Lower lobe of right lung (tissue), 2 donors: ENCODE results near the gene PPIL4. TPM values are rescaled to one million over a fixed set of nuclear protein-coding genes. Genes with fewer than 3 reads are reported as not detected.

Experiments used
- ATAC-seq, 2 donors: fragments of 200-7000 bp; cut with Tn5 transposase; one replicate each; pipeline ENCODE4 v1.9.1; 2020 to 2022; ENCODE audit warnings: mild to moderate bottlenecking in 2 of 2, moderate library complexity in 2 of 2
- DNase-seq: peaks from one replicate; pipeline ENCODE4 v3.0.0-alpha.2; 2020
- H3K27ac ChIP-seq: fragments of 200-600 bp; one replicate; pipeline ENCODE4 v1.8.0; 2022
- H3K27me3 ChIP-seq: fragments of 200-600 bp; one replicate; pipeline ENCODE4 v1.8.0; 2022; ENCODE audit warnings: low read depth
- H3K36me3 ChIP-seq: fragments of 200-600 bp; one replicate; pipeline ENCODE4 v1.8.0; 2022; ENCODE audit warnings: mild to moderate bottlenecking
- H3K4me1 ChIP-seq: fragments of 200-600 bp; one replicate; pipeline ENCODE4 v1.8.0; 2022
- H3K4me3 ChIP-seq: fragments of 200-600 bp; one replicate; pipeline ENCODE4 v1.8.0; 2022; ENCODE audit warnings: mild to moderate bottlenecking
- H3K9me3 ChIP-seq: fragments of 200-600 bp; one replicate; pipeline ENCODE4 v1.8.0; 2022
- intact Hi-C: fragments of 100-400 bp; cut with DNase I; formaldehyde crosslinking; loops from one replicate; pipeline ENCODE4 v1.11.0; 2022
- long read RNA-seq: library from polyadenylated mRNA; unstranded; transcript quantifications from one replicate; pipeline ENCODE4 v2.0.0, GENCODE V29; 2021
- total RNA-seq: library from RNA; stranded (reverse); fragmentation: NEBNext Ultra II Directional; extraction: Animal tissue kit (Norgen Biotek cat#: 25700); gene quantifications from one replicate; pipeline ENCODE4 v1.2.1, GENCODE V29; 2021
- TF ChIP-seq, protein P1 (sequence below): fragments of 200-600 bp; IDR thresholded peaks from one replicate; pipeline ENCODE4 v1.8.0; 2022; ENCODE audit warnings: antibody characterized with exemption, mild to moderate bottlenecking
- donor health status: DM: no; HTN: yes; CAD: no; lungs with severe emphysema.

The PPIL4 gene, protein sequence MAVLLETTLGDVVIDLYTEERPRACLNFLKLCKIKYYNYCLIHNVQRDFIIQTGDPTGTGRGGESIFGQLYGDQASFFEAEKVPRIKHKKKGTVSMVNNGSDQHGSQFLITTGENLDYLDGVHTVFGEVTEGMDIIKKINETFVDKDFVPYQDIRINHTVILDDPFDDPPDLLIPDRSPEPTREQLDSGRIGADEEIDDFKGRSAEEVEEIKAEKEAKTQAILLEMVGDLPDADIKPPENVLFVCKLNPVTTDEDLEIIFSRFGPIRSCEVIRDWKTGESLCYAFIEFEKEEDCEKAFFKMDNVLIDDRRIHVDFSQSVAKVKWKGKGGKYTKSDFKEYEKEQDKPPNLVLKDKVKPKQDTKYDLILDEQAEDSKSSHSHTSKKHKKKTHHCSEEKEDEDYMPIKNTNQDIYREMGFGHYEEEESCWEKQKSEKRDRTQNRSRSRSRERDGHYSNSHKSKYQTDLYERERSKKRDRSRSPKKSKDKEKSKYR
- 28.9 TPM for total RNA-seq
- long read RNA-seq, transcript PPIL4-201 (13 exons, 2,232 nt): major isoform, 38 of 48 reads
- long read RNA-seq, partial matches to known transcripts: 3 of 48 reads
- long read RNA-seq, other reads (novel, unspliced or antisense): 6 of 48 reads

DNA sequence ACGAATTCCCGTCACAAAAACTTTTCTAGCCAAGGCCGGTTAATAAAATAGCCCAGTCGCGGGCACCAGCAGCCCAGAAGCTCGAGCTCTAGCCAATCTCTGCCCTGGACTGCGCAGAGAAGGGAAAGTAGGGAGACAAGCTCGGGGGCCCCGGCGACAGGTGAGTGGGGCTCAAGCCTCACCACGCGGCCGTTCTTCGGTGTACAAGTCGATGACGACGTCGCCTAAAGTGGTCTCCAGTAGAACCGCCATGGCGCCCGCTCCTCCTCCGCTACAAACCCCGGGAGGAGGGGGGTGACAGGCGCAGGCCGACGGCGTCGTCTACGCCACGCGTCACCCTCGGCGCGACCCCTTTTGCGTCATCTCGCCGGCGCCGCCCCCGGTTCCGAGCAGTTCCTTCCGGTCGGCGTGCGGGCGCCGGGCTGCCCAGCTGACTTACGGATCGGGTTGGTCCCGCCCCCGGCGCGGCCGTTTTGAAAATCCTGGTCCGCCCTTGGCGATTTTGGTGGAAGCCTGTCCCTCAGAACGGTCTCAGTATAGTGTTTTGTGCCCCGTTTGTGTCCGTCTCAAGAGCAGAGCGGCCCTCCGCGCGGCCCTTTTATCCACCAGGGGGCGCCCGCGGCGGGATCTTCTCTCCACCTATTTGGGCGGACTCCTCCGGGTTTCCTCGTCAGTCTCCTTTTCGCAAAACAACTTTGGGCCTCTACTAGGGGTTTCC lies at the start of gene PPIL4:
PPIL4 (minus strand) TSS at position 290 of the 718 bp plus-strand sequence; CDS start at position 252, 38 bp downstream.
- H3K27me3 ChIP-seq: no peaks in the 10 kb centered on the region
- intact Hi-C loops: no loop called here
- H3K4me3 ChIP-seq: peak within 1 kb of the TSS; percentile 79
- peak; percentile 99 for ATAC-seq
- no peaks in the 10 kb centered on the region for H3K9me3 ChIP-seq
- TF ChIP-seq, protein P1, sequence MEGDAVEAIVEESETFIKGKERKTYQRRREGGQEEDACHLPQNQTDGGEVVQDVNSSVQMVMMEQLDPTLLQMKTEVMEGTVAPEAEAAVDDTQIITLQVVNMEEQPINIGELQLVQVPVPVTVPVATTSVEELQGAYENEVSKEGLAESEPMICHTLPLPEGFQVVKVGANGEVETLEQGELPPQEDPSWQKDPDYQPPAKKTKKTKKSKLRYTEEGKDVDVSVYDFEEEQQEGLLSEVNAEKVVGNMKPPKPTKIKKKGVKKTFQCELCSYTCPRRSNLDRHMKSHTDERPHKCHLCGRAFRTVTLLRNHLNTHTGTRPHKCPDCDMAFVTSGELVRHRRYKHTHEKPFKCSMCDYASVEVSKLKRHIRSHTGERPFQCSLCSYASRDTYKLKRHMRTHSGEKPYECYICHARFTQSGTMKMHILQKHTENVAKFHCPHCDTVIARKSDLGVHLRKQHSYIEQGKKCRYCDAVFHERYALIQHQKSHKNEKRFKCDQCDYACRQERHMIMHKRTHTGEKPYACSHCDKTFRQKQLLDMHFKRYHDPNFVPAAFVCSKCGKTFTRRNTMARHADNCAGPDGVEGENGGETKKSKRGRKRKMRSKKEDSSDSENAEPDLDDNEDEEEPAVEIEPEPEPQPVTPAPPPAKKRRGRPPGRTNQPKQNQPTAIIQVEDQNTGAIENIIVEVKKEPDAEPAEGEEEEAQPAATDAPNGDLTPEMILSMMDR: peak; percentile 77
- H3K4me1 ChIP-seq: peaks cover 29% of the 10 kb centered on the region
- peak within 1 kb of the TSS; percentile 98 for H3K27ac ChIP-seq
- peaks cover 10% of the 10 kb centered on the region for H3K36me3 ChIP-seq
- peak; percentile 99 for DNase-seq

DNA sequence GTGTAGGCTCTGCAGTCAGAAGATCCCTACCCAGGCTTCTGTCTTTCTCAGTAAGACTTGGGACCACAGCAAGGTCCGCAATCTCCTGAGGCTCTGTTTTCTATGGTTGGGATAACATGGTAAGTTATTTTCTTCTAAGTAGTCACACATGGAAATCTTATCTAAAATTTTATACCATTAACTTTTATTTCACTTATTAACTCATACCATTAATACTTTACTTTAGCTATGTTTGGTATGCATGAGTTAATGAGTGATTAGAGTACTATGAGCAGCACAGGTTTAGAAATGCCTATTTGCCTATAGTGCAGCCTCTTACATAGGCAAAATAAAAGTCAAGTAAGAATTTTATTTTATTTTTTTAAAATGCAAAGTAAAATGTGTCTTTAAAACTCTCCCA lies 47.6 kb upstream of the PPIL4 start:
- H3K4me1 ChIP-seq: no peaks in the 10 kb centered on the region

DNA sequence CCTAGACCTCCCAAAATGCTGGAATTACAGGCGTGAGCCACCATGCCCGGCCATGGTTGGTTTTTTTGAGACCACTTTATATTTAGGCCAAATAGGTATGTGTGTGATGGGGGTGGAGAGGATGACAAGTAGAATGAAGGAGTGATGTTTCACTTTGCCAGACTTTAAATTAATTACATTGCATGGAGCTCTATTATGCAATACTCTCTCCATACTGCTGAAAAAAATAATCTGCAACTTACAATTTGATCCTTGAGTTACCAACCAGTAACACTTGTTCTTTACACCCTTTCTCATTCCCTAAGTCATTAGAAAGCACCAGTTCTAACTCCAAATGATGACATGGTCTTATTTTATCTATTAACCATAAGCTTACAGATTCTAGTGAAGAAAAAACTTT lies 47.1 kb upstream of the PPIL4 start:
- DNase-seq: no peak
- Histone ChIP-seq H3K36me3 (peaks cover 85% of the 10 kb centered on the region), H3K4me3 (no peak overlapping the region), H3K9me3 (no peaks in the 10 kb centered on the region), H3K27me3 (no peaks in the 10 kb centered on the region), H3K27ac (no peak overlapping the region), H3K4me1 (no peaks in the 10 kb centered on the region)
- TF ChIP-seq, protein P1: no peak
- intact Hi-C loops: no loop called here
- ATAC-seq: no peak

More for the DNA sequence above, 47.6 kb upstream of the PPIL4 start:
- TF ChIP-seq, protein P1: no peak
- Histone ChIP-seq H3K4me3 (no peak overlapping the region), H3K27ac (no peak overlapping the region), H3K9me3 (no peaks in the 10 kb centered on the region), H3K36me3 (peaks cover 87% of the 10 kb centered on the region), H3K27me3 (no peaks in the 10 kb centered on the region)
- ATAC-seq: no peak
- intact Hi-C loops: no loop called here
- no peak for DNase-seq

DNA sequence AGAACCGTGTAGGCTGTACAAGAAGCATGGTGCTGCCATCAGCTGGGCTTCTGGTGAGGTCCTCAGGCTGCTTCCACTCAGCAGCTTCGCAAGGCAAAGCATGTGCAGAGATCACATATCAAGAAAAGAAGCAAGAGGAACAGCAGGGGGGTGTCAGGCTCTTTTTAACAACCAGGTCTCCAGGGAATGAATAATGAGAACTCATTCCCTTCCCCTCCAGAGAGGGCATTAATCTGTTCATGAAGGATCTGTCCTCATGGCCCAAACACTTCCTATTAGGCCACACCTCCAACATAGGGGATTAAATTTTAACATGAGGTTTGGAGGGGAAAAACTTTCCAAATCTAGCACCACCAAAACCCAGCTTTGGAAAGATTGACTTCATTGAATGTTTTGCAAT lies 40.3 kb upstream of the PPIL4 start:
- Histone ChIP-seq H3K27me3 (no peaks in the 10 kb centered on the region), H3K4me1 (no peaks in the 10 kb centered on the region), H3K36me3 (peaks cover 85% of the 10 kb centered on the region), H3K9me3 (no peaks in the 10 kb centered on the region), H3K4me3 (no peak overlapping the region), H3K27ac (no peak overlapping the region)
- no peak for DNase-seq
- TF ChIP-seq, protein P1: no peak
- no peak for ATAC-seq
- intact Hi-C loops: no loop called here

DNA sequence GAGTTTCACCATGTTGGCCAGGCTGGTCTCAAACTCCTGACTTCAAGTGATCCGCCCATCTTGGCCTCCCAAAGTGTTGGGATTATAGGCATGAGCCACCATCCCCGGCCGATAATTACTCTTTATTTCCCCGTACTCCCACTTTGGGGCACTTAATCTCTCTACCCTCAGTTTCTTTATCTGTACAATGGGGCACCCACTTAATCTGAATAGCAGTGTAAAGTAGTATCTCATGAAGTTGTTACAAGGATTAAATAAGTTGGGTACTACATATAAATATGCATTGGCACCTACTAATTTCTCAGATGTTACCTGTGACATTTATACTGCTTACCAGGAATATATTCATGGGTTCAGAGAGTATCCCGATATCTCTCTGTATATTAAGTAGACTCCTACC lies 35.5 kb upstream of the PPIL4 start:
- intact Hi-C loops: no loop called here
- Histone ChIP-seq H3K4me3 (no peak overlapping the region), H3K36me3 (peaks cover 73% of the 10 kb centered on the region)

More for the DNA sequence above, 35.5 kb upstream of the PPIL4 start:
- H3K27ac ChIP-seq: no peak overlapping the region
- H3K4me1 ChIP-seq: no peaks in the 10 kb centered on the region
- ATAC-seq (no peak), DNase-seq (no peak)
- TF ChIP-seq, protein P1: no peak
- H3K9me3 ChIP-seq: no peaks in the 10 kb centered on the region
- H3K27me3 ChIP-seq: no peaks in the 10 kb centered on the region
